GM10847 (cell line): ENCODE measurements around the gene ALOX15.

ENCODE experiments used
- POLR2A ChIP-seq: IDR thresholded peaks from 2 replicates; pipeline ENCODE4 v1.6.1; 2011; ENCODE audit not compliant: insufficient read length; ENCODE audit errors: extremely low read depth

The ALOX15 gene

GRCh38 chr17:4600563-4600962, 40.9 kb downstream of the ALOX15 start:
- TF ChIP-seq POLR2A, result no peak

DNA sequence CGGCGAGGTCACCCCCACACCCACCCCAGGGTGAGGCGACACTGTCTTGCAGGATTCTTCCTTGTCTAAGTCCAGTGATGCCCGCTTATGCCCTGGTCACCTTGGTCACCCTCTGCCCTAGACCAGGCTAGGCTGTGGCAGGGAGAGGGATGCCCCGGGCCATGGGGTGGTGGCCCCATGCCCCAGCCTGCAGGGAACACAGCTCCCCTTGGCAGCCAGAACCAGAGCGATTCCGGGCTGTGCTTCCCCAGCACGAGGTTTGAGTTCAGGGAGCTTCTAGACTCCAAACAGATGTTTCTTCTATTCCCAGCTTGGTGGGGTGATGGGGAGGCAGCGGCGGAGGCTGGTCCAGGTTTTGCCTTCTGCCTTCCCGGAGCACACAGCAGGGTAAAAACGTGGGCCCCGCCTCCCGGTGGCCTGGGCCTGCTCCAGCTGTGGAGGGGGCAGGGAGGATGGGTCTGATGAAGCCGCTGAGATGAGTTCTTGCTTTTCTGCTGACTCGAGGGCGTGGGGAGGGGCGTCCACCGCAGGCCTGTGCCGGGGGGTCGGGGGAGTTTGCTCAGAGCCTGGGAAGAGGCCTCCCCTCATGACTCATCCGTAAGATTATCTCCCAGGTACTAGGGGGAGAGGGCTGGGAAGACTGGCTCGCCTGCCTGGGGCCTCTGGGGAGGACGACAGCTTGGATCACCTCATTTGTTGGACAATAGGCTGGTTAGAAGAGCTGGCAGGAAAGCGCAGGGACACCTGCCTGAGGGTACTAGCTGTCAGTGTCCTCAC, 41.8 kb downstream of the ALOX15 start:
- TF ChIP-seq POLR2A, result no peak

GRCh38 chr17:4598776-4599504, 42.5 kb downstream of the ALOX15 start:
- no peak for TF ChIP-seq POLR2A

GRCh38 chr17:4597975-4598374, 43.5 kb downstream of the ALOX15 start:
- TF ChIP-seq POLR2A, result no peak

DNA sequence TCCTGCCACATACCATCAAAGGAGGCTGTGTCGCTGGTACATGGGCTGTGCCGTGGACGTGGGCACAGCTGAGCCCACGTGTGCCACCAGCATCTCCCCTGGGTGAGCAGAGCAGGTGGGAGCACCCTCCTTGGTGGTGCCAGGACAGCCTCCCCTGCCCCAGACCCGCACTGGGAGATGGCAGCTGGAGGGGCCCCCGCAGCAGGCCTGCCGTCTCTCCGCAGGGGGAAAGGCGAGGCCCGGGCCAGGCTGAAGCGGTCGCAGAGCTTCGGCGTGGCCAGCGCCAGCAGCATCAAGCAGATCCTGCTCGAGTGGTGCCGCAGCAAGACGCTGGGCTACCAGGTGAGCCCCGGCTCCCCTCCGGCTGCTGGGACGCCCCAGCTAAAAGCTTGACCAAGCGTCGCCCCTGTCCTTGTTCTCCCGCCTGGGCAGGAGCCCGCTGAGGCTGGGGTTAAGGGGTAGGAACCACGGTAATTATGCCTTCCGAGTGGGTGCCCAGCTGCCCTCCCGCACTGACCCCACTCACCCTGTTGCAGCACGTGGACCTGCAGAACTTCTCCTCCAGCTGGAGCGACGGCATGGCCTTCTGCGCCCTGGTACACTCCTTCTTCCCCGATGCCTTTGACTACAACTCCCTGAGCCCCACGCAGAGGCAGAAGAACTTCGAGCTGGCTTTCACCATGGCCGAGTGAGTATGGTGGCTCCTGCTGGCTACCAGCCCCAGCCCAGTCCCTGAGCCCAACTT, 44.7 kb downstream of the ALOX15 start:
- TF ChIP-seq POLR2A, result no peak

DNA sequence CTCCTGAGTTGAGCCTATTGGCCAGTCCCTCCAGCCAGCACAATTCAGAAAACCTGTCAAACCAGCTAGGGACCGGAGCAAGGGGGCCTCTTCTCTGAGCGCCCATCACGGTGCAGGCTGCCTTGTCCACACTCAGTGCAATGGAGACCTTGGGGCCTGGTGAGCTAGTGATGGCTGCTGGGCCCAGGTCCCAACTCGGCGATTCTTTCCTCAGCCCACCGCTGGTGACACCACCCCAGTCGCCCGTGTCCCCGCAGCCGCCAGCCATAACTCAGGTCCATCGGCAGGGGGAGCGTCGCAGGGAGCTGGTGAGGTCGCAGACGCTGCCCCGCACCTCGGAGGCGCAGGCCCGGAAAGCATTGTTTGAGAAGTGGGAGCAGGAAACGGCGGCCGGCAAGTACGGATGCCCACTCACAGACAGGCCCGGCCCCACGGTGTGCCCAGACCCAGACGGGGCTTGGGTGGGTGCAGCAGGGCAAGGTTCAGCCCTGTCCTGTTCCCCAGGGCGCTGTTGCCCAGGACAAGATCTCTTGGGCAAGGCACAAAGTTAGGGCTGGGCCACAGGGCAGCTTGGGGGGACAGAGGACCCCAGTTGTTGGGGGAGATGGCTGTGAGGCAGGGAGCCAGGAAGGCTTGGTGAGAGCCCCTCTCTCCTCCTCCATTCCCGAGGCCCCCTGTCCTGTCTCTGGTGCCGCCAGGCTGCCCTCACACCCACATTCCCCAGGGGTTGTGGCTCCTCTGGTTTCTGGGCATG, 46.4 kb downstream of the ALOX15 start:
- TF ChIP-seq POLR2A, result no peak

GRCh38 chr17:4594406-4594805, 47.1 kb downstream of the ALOX15 start:
- TF ChIP-seq POLR2A, result no peak

- no peak for TF ChIP-seq POLR2A
Measured at GRCh38 chr17:4593021-4593421, 48.5 kb downstream of the ALOX15 start.

DNA sequence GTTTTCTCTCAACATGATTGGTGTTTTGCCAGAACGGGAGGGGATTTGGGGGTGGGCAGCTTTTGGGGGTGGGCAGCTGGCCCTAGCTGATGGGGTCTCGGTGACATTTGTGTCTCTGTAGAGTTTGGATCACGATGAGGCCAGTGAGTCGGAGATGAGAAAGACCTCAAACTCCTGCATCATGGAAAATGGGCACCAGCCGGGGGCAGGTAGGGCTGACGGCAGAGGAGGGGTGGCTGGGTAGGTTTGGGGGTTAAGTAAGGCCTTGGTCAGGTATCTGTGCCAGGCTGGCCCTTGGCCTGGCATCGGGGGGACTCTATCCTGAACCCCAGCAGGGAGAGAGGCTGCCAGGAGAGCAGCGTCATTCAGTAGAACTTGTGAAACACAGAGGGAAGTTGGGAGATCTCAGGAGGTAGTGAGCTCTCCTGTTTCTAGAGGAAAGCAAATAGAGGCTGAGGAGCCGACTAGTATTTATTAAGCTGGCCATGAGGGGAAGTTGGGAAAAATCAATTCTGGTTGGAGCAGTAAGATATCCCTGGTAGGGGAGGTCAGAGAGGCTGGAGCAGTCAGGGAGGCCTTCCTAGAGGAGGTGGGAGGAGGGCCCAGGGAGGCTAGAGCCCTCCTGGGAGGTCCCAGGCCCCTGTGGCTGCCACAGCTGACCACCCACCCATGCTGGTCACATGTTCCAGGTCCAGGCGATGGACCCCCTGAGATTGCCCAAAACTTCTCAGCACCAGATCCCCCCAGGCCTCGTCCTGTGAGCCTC, 49.1 kb downstream of the ALOX15 start:
- no peak for TF ChIP-seq POLR2A

- no peak for TF ChIP-seq POLR2A
Measured at GRCh38 chr17:4591529-4591928, 49.9 kb downstream of the ALOX15 start.

DNA sequence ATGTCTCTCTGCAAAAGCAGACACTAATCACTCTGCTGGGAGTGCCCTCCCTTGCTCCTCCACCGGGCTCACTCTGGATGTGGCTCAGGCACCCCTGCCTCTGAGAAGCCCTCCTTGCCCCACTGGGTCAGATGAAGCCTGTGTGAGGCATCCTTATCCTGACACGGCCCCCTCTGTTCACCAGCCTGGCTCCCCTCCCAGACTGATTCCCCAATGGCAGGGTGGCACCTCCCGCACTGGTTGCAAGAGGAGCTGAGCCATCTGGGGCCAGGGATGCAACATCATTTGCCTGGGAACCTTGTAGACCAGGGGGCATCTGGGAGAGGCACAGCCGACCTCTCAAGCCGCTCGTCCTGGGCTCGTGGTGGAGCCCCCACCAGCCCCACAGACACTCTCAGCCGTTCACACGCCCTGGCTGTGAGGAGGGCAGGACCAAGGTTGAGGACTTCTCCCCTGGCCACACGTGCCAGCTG, 50.5 kb downstream of the ALOX15 start:
- TF ChIP-seq POLR2A, result no peak

DNA sequence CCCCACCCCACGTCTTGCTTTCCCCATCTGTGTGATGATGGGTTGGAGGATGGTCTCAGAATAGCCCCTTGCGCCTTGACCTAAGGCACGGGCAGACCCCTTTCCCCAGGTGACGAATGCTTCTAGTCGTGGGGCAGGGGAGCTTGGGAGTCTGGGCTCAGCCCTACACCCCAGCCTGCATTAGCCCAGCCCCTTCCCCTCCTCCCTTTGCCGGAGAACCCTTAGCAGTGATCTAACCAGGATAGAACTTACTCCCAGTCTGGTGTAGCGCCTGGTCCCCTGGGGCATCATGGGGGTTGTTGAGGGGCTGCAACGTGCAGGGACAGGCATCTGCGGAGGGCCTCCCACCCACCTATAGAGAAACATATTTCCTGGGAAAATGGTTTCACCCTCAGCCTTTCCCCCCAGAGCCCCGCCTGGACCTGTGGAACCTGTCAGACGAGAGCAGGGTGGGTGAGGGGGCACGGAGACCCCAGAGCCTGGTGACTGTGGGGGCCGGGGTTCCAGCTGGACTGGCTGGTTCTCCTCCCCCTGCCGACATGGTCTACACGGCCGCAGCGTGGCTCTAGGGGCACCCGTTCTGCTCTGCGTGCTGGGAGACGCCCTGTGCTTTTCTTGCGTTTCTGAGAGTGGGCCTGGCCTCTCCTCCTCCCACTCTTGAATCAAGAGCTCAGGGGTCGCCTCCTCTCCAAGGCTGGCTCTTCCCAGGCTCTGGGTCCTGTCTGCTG, 52.4 kb downstream of the ALOX15 start:
- no peak for TF ChIP-seq POLR2A

GRCh38 chr17:4588391-4588790, 53.1 kb downstream of the ALOX15 start:
- no peak for TF ChIP-seq POLR2A

- no peak for TF ChIP-seq POLR2A
Measured at GRCh38 chr17:4587803-4588202, 53.7 kb downstream of the ALOX15 start.
